Keratinocyte (primary cell): ENCODE data around the gene MED29. TPM values are rescaled to one million over a fixed set of nuclear protein-coding genes. Genes with fewer than 3 reads are reported as not detected.

Experiments used
- DNase-seq: peaks from one replicate; pipeline ENCODE4 v3.0.0-alpha.2; 2011; ENCODE audit warnings: low read depth, missing footprints, low spot score
- FAIRE-seq: peaks from 2 replicates; lab custom pipeline; 2011; peaks lifted over from hg19 to GRCh38; lab: Jason Lieb, UNC
- H2AFZ ChIP-seq: 2 replicates; pipeline ENCODE4 v1.6.0; 2012; ENCODE audit warnings: low read length, control low read depth, inconsistent platforms; ENCODE audit not compliant: control insufficient read depth
- H3K27ac ChIP-seq: 2 replicates; pipeline ENCODE4 v1.5.1; 2011; ENCODE audit warnings: low read length; ENCODE audit not compliant: control insufficient read depth, insufficient read depth
- H3K27me3 ChIP-seq: 3 replicates; pipeline ENCODE4 v1.6.0; 2011; ENCODE audit warnings: low read length; ENCODE audit not compliant: control insufficient read depth, insufficient read depth; ENCODE audit errors: extremely low read depth
- H3K36me3 ChIP-seq, 2 experiments: 2 replicates in 1 of 2; 3 replicates in 1 of 2; pipeline ENCODE4 v1.5.1; 2011; ENCODE audit warnings: low read length in 2 of 2, mild to moderate bottlenecking in 1 of 2; ENCODE audit not compliant: control insufficient read depth in 2 of 2, insufficient read depth in 2 of 2; ENCODE audit errors: extremely low read depth in 1 of 2
- H3K4me1 ChIP-seq: 3 replicates; pipeline ENCODE4 v1.5.1; 2011; ENCODE audit warnings: low read length; ENCODE audit not compliant: control insufficient read depth, insufficient read depth; ENCODE audit errors: extremely low read depth
- H3K4me2 ChIP-seq: 3 replicates; pipeline ENCODE4 v1.6.0; 2011; ENCODE audit warnings: low read depth, low read length; ENCODE audit not compliant: control insufficient read depth, insufficient read depth; ENCODE audit errors: extremely low read depth
- H3K4me3 ChIP-seq, 3 experiments: fragments of 200-600 bp in 1 of 3; sonication (generic) in 1 of 3; 2 replicates in 2 of 3; 3 replicates in 1 of 3; pipeline ENCODE4 v1.5.1; 2011 to 2016; ENCODE audit warnings: low read length in 3 of 3, mild to moderate bottlenecking in 3 of 3, control low read depth in 2 of 3, inconsistent platforms in 1 of 3, low read depth in 1 of 3, mixed read lengths in 1 of 3, mixed run types in 1 of 3, moderate library complexity in 1 of 3; ENCODE audit not compliant: control insufficient read depth in 2 of 3, insufficient read depth in 2 of 3; ENCODE audit errors: extremely low read depth in 1 of 3
- H3K79me2 ChIP-seq: 2 replicates; pipeline ENCODE4 v1.6.0; 2012; ENCODE audit warnings: low read length; ENCODE audit not compliant: control insufficient read depth, insufficient read depth
- H3K9ac ChIP-seq: 3 replicates; pipeline ENCODE4 v1.6.0; 2011; ENCODE audit warnings: low read length; ENCODE audit not compliant: control insufficient read depth, insufficient read depth; ENCODE audit errors: extremely low read depth
- H3K9me1 ChIP-seq: 3 replicates; pipeline ENCODE4 v1.6.0; 2011; ENCODE audit warnings: low read length; ENCODE audit not compliant: control insufficient read depth, insufficient read depth; ENCODE audit errors: extremely low read depth
- H3K9me3 ChIP-seq: 2 replicates; pipeline ENCODE4 v1.5.1; 2012; ENCODE audit warnings: low read depth, low read length; ENCODE audit not compliant: control insufficient read depth
- H4K20me1 ChIP-seq: 3 replicates; pipeline ENCODE4 v1.6.0; 2011; ENCODE audit warnings: low read length; ENCODE audit not compliant: control insufficient read depth, insufficient read depth; ENCODE audit errors: extremely low read depth
- EZH2 ChIP-seq: IDR thresholded peaks from one replicate; pipeline ENCODE4 v1.6.1; 2012; ENCODE audit warnings: inconsistent platforms, mild to moderate bottlenecking, low read length, moderate library complexity
- dilution Hi-C: fragments of 300-500 bp; cut with MboI; formaldehyde crosslinking; loops from one replicate; pipeline ENCODE4 v1.7.0; 2020; ENCODE audit warnings: low sequenced_read_pairs; ENCODE audit not compliant: extremely low pct_ligation_motif_present
- polyA plus RNA-seq, 5 experiments: library from polyadenylated mRNA; depleted of rRNA in 3 of 5; stranded (reverse) in 3 of 5; stranded (forward) in 1 of 5; unstranded in 1 of 5; fragments of >200 nt; gene quantifications; 1 replicate in 1 of 5; 2 replicates in 3 of 5; 3 replicates in 1 of 5; pipeline versions ENCODE4 v1.2.1 to v1.2.3, GENCODE V29; 2011 to 2012; ENCODE audit warnings: missing spikeins in 2 of 5, low read depth in 1 of 5, low replicate concordance in 1 of 5
- TF ChIP-seq, protein P1 (sequence below), 3 experiments: IDR thresholded peaks in 1 of 3; conservative IDR thresholded peaks in 1 of 3; optimal IDR thresholded peaks in 1 of 3; 2 replicates in 2 of 3; 3 replicates in 1 of 3; pipeline versions ENCODE3 to v1.5.1; 2011; ENCODE audit warnings: low read length in 3 of 3, mild to moderate bottlenecking in 3 of 3, moderate library complexity in 2 of 3, control low read depth in 1 of 3, inconsistent platforms in 1 of 3; ENCODE audit not compliant: insufficient read depth in 2 of 3; ENCODE audit errors: extremely low read depth in 1 of 3

MED29 gene
- polyA plus RNA-seq, 1 donor (not counting 4 experiments of a cell fraction or from before 2014, with no cell fraction given) = 14.7 TPM

GRCh38 chr19:39413272-39413910 is 22.2 kb downstream of the MED29 start:
- H3K27me3 ChIP-seq = no peaks in the 10 kb centered on the region
- peak overlapping the region; percentile 78 for H3K9ac ChIP-seq
- H2AFZ ChIP-seq = peak overlapping the region; percentile 19
- H3K4me2 ChIP-seq = peak overlapping the region; percentile 83
- TF ChIP-seq, protein P1, sequence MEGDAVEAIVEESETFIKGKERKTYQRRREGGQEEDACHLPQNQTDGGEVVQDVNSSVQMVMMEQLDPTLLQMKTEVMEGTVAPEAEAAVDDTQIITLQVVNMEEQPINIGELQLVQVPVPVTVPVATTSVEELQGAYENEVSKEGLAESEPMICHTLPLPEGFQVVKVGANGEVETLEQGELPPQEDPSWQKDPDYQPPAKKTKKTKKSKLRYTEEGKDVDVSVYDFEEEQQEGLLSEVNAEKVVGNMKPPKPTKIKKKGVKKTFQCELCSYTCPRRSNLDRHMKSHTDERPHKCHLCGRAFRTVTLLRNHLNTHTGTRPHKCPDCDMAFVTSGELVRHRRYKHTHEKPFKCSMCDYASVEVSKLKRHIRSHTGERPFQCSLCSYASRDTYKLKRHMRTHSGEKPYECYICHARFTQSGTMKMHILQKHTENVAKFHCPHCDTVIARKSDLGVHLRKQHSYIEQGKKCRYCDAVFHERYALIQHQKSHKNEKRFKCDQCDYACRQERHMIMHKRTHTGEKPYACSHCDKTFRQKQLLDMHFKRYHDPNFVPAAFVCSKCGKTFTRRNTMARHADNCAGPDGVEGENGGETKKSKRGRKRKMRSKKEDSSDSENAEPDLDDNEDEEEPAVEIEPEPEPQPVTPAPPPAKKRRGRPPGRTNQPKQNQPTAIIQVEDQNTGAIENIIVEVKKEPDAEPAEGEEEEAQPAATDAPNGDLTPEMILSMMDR (optimal IDR thresholded peaks at IDR 0.05 in 1 of 3, IDR thresholded peaks at IDR 0.05 in 1 of 3, conservative IDR thresholded peaks at IDR 0.05 in 1 of 3; ENCODE audit: extremely low read depth in 1 of 3, insufficient read depth in 2 of 3, low read length in 3 of 3) = no peak
- no peak for TF ChIP-seq EZH2
- no peaks in the 10 kb centered on the region for H3K9me3 ChIP-seq
- H3K79me2 ChIP-seq = peaks cover 7% of the 10 kb centered on the region
- H3K36me3 ChIP-seq = peaks cover 3 to 10% of the 10 kb centered on the region in 2 experiments
- DNase-seq (no peak), FAIRE-seq (no peak)
- dilution Hi-C loops = no loop called here
- peak overlapping the region; percentile 44 for H3K27ac ChIP-seq
- H3K9me1 ChIP-seq = no peaks in the 10 kb centered on the region
- peak overlapping the region; percentile 67 to 88 (median 68) for H3K4me3 ChIP-seq
- no peaks in the 10 kb centered on the region for H4K20me1 ChIP-seq
- H3K4me1 ChIP-seq = peaks cover 20% of the 10 kb centered on the region

GRCh38 chr19:39413911-39414608 is 22.9 kb downstream of the MED29 start:
- DNase-seq (no peak), FAIRE-seq (no peak)
- dilution Hi-C loops = no loop called here
- Histone ChIP-seq H3K36me3 (peaks cover 5 to 12% of the 10 kb centered on the region in 2 experiments), H3K4me3 (peak overlapping the region; percentile 67 to 88 (median 68)), H3K4me1 (peaks cover 20% of the 10 kb centered on the region), H3K9me1 (no peaks in the 10 kb centered on the region), H3K9ac (peak overlapping the region; percentile 78), H3K79me2 (peaks cover 1% of the 10 kb centered on the region), H3K27ac (no peak overlapping the region), H3K27me3 (no peaks in the 10 kb centered on the region), H3K4me2 (peak overlapping the region; percentile 83), H2AFZ (peak overlapping the region; percentile 19), H3K9me3 (no peaks in the 10 kb centered on the region), H4K20me1 (no peaks in the 10 kb centered on the region)
- no peak for TF ChIP-seq EZH2
- TF ChIP-seq, protein P1 (optimal IDR thresholded peaks at IDR 0.05 in 1 of 3, IDR thresholded peaks at IDR 0.05 in 1 of 3, conservative IDR thresholded peaks at IDR 0.05 in 1 of 3; ENCODE audit: extremely low read depth in 1 of 3, insufficient read depth in 2 of 3, low read length in 3 of 3) = peak in 2 of 3 experiments; percentile 7 to 36
